Activated T-helper 17 cell treated with anti-CD3 and anti-CD28 coated beads, Interleukin-2, amount 50 U/mL, for 72 hours (primary cell): ENCODE data around the gene VEGFA. TPM values are rescaled to one million over a fixed set of nuclear protein-coding genes. Genes with fewer than 3 reads are reported as not detected.

Source experiments
- ATAC-seq: fragments of 150-1000 bp; cut with Tn5 transposase; replicated peaks from 2 replicates; pipeline ENCODE4 v1.10.0; 2021; ENCODE audit warnings: mild to moderate bottlenecking, moderate library complexity
- H3K27ac Mint-ChIP-seq: one replicate; pipeline ENCODE4 v1.8.0; 2022; ENCODE audit warnings: mixed read lengths
- H3K27me3 Mint-ChIP-seq: one replicate; pipeline ENCODE4 v1.8.0; 2022; ENCODE audit warnings: mixed read lengths
- H3K36me3 Mint-ChIP-seq: one replicate; pipeline ENCODE4 v1.8.0; 2022; ENCODE audit warnings: low read depth, mild to moderate bottlenecking, mixed read lengths
- H3K4me1 Mint-ChIP-seq: one replicate; pipeline ENCODE4 v1.8.0; 2022; ENCODE audit warnings: mixed read lengths
- H3K4me3 Mint-ChIP-seq: one replicate; pipeline ENCODE4 v1.8.0; 2022; ENCODE audit warnings: mild to moderate bottlenecking, mixed read lengths
- H3K9me3 Mint-ChIP-seq: one replicate; pipeline ENCODE4 v1.8.0; 2022; ENCODE audit warnings: mixed read lengths
- total RNA-seq, 2 donors: library from RNA; stranded (reverse); gene quantifications; one replicate each; pipeline ENCODE4 v1.2.3, GENCODE V29; 2022

VEGFA gene
- total RNA-seq, 2 donors from 2014 or later: 48.7 to 142 TPM

DNA sequence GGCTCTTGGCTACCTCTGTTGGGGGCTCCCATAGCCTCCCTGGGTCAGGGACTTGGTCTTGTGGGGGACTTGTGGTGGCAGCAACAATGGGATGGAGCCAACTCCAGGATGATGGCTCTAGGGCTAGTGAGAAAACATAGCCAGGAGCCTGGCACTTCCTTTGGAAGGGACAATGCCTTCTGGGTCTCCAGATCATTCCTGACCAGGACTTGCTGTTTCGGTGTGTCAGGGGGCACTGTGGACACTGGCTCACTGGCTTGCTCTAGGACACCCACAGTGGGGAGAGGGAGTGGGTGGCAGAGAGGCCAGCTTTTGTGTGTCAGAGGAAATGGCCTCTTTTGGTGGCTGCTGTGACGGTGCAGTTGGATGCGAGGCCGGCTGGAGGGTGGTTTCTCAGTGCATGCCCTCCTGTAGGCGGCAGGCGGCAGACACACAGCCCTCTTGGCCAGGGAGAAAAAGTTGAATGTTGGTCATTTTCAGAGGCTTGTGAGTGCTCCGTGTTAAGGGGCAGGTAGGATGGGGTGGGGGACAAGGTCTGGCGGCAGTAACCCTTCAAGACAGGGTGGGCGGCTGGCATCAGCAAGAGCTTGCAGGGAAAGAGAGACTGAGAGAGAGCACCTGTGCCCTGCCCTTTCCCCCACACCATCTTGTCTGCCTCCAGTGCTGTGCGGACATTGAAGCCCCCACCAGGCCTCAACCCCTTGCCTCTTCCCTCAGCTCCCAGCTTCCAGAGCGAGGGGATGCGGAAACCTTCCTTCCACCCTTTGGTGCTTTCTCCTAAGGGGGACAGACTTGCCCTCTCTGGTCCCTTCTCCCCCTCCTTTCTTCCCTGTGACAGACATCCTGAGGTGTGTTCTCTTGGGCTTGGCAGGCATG is 9.2 kb downstream of the VEGFA start:
- H3K27ac Mint-ChIP-seq: no peak overlapping the region
- no peak overlapping the region for H3K4me3 Mint-ChIP-seq
- H3K27me3 Mint-ChIP-seq: no peaks in the 10 kb centered on the region
- H3K9me3 Mint-ChIP-seq: no peaks in the 10 kb centered on the region
- H3K4me1 Mint-ChIP-seq: peaks cover 8% of the 10 kb centered on the region
- H3K36me3 Mint-ChIP-seq: peaks cover 97% of the 10 kb centered on the region
- no peak for ATAC-seq

DNA sequence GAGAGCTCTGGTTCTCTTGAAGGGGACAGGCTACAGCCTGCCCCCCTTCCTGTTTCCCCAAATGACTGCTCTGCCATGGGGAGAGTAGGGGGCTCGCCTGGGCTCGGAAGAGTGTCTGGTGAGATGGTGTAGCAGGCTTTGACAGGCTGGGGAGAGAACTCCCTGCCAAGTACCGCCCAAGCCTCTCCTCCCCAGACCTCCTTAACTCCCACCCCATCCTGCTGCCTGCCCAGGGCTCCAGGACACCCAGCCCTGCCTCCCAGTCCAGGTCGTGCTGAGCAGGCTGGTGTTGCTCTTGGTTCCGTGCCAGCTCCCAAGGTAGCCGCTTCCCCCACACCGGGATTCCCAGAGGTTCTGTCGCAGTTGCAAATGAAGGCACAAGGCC is 9.8 kb downstream of the VEGFA start:
- H3K4me3 Mint-ChIP-seq: no peak overlapping the region
- H3K36me3 Mint-ChIP-seq: peaks cover 97% of the 10 kb centered on the region
- no peaks in the 10 kb centered on the region for H3K27me3 Mint-ChIP-seq
- ATAC-seq: no peak
- no peaks in the 10 kb centered on the region for H3K9me3 Mint-ChIP-seq
- H3K27ac Mint-ChIP-seq: no peak overlapping the region
- H3K4me1 Mint-ChIP-seq: peaks cover 8% of the 10 kb centered on the region

DNA sequence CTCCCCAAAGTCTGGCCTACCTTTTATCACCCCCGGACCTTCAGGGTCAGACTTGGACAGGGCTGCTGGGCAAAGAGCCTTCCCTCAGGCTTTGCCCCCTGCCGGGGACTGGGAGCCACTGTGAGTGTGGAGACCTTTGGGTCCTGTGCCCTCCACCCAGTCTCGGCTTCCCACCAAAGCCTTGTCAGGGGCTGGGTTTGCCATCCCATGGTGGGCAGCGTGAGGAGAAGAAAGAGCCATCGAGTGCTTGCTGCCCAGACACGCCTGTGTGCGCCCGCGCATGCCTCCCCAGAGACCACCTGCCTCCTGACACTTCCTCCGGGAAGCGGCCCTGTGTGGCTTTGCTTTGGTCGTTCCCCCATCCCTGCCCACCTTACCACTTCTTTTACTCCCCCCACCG is 10.3 kb downstream of the VEGFA start:
- H3K36me3 Mint-ChIP-seq: peaks cover 97% of the 10 kb centered on the region

DNA sequence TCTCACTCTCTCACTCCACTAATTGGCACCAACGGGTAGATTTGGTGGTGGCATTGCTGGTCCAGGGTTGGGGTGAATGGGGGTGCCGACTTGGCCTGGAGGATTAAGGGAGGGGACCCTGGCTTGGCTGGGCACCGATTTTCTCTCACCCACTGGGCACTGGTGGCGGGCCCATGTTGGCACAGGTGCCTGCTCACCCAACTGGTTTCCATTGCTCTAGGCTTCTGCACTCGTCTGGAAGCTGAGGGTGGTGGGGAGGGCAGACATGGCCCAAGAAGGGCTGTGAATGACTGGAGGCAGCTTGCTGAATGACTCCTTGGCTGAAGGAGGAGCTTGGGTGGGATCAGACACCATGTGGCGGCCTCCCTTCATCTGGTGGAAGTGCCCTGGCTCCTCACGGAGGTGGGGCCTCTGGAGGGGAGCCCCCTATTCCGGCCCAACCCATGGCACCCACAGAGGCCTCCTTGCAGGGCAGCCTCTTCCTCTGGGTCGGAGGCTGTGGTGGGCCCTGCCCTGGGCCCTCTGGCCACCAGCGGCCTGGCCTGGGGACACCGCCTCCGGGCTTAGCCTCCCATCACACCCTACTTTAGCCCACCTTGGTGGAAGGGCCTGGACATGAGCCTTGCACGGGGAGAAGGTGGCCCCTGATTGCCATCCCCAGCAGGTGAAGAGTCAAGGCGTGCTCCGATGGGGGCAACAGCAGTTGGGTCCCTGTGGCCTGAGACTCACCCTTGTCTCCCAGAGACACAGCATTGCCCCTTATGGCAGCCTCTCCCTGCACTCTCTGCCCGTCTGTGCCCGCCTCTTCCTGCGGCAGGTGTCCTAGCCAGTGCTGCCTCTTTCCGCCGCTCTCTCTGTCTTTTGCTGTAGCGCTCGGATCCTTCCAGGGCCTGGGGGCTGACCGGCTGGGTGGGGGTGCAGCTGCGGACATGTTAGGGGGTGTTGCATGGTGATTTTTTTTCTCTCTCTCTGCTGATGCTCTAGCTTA is 11.2 kb downstream of the VEGFA start:
- Mint-ChIP-seq H3K36me3 (peaks cover 100% of the 10 kb centered on the region), H3K27me3 (no peaks in the 10 kb centered on the region), H3K9me3 (no peaks in the 10 kb centered on the region), H3K4me1 (peaks cover 8% of the 10 kb centered on the region), H3K27ac (no peak overlapping the region), H3K4me3 (no peak overlapping the region)
- ATAC-seq: no peak

More for the DNA sequence above, 10.3 kb downstream of the VEGFA start:
- peaks cover 8% of the 10 kb centered on the region for H3K4me1 Mint-ChIP-seq
- no peaks in the 10 kb centered on the region for H3K9me3 Mint-ChIP-seq
- H3K27ac Mint-ChIP-seq: no peak overlapping the region
- H3K27me3 Mint-ChIP-seq: no peaks in the 10 kb centered on the region
- ATAC-seq: no peak
- no peak overlapping the region for H3K4me3 Mint-ChIP-seq

- Mint-ChIP-seq H3K9me3 (no peaks in the 10 kb centered on the region), H3K27ac (no peak overlapping the region), H3K4me1 (peaks cover 2% of the 10 kb centered on the region), H3K27me3 (no peaks in the 10 kb centered on the region), H3K4me3 (no peak overlapping the region), H3K36me3 (peaks cover 94% of the 10 kb centered on the region)
- ATAC-seq: no peak
These were observed 12.1 kb downstream of the VEGFA start for GRCh38 chr6:43781941-43782704.

- peaks cover 86% of the 10 kb centered on the region for H3K36me3 Mint-ChIP-seq
- no peak for ATAC-seq
These were observed 12.9 kb downstream of the VEGFA start for GRCh38 chr6:43782764-43783513.

GRCh38 chr6:43784049-43784855 is 14.2 kb downstream of the VEGFA start:
- no peak overlapping the region for H3K4me3 Mint-ChIP-seq
- H3K36me3 Mint-ChIP-seq: peaks cover 73% of the 10 kb centered on the region
- H3K27ac Mint-ChIP-seq: no peak overlapping the region
- no peaks in the 10 kb centered on the region for H3K27me3 Mint-ChIP-seq
- ATAC-seq: no peak
- H3K9me3 Mint-ChIP-seq: no peaks in the 10 kb centered on the region
- H3K4me1 Mint-ChIP-seq: no peaks in the 10 kb centered on the region

More at GRCh38 chr6:43782764-43783513, 12.9 kb downstream of the VEGFA start:
- Mint-ChIP-seq H3K4me1 (no peaks in the 10 kb centered on the region), H3K9me3 (no peaks in the 10 kb centered on the region), H3K27ac (no peak overlapping the region), H3K27me3 (no peaks in the 10 kb centered on the region), H3K4me3 (no peak overlapping the region)

DNA sequence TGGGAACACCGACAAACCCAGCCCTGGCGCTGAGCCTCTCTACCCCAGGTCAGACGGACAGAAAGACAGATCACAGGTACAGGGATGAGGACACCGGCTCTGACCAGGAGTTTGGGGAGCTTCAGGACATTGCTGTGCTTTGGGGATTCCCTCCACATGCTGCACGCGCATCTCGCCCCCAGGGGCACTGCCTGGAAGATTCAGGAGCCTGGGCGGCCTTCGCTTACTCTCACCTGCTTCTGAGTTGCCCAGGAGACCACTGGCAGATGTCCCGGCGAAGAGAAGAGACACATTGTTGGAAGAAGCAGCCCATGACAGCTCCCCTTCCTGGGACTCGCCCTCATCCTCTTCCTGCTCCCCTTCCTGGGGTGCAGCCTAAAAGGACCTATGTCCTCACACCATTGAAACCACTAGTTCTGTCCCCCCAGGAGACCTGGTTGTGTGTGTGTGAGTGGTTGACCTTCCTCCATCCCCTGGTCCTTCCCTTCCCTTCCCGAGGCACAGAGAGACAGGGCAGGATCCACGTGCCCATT is 15.3 kb downstream of the VEGFA start:
- Mint-ChIP-seq H3K36me3 (peaks cover 63% of the 10 kb centered on the region), H3K27me3 (no peaks in the 10 kb centered on the region), H3K9me3 (no peaks in the 10 kb centered on the region), H3K27ac (no peak overlapping the region), H3K4me1 (no peaks in the 10 kb centered on the region), H3K4me3 (no peak overlapping the region)
- no peak for ATAC-seq

- no peak overlapping the region for H3K4me3 Mint-ChIP-seq
- no peak overlapping the region for H3K27ac Mint-ChIP-seq
- H3K4me1 Mint-ChIP-seq: no peaks in the 10 kb centered on the region
- ATAC-seq: no peak
- H3K9me3 Mint-ChIP-seq: no peaks in the 10 kb centered on the region
- H3K36me3 Mint-ChIP-seq: peaks cover 57% of the 10 kb centered on the region
- H3K27me3 Mint-ChIP-seq: no peaks in the 10 kb centered on the region
These were observed 15.9 kb downstream of the VEGFA start for GRCh38 chr6:43785904-43786303.

GRCh38 chr6:43786664-43787329 is 16.8 kb downstream of the VEGFA start:
- Mint-ChIP-seq H3K9me3 (no peaks in the 10 kb centered on the region), H3K4me3 (no peak overlapping the region), H3K36me3 (peaks cover 48% of the 10 kb centered on the region), H3K27me3 (no peaks in the 10 kb centered on the region), H3K27ac (no peak overlapping the region), H3K4me1 (no peaks in the 10 kb centered on the region)
- ATAC-seq: no peak

DNA sequence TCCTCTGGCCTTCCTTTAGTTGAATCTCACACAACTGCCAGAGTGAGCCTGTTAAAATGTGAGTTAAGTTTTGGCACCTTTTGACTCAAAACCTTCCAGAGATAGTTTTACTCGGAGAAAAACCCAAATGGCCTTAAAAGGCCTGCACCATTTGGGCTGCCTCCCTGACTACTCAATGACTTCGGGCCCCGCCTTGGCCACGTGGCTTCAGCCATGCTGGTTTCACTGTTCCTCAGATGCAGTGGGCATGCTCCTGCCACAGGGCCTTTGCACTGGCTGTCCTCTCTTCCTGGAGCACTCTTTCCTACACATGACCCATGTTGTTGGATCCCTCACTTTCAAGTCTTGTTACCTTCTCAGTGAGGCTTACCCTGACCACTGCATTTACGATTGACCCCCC is 18.3 kb downstream of the VEGFA start:
- no peaks in the 10 kb centered on the region for H3K4me1 Mint-ChIP-seq

DNA sequence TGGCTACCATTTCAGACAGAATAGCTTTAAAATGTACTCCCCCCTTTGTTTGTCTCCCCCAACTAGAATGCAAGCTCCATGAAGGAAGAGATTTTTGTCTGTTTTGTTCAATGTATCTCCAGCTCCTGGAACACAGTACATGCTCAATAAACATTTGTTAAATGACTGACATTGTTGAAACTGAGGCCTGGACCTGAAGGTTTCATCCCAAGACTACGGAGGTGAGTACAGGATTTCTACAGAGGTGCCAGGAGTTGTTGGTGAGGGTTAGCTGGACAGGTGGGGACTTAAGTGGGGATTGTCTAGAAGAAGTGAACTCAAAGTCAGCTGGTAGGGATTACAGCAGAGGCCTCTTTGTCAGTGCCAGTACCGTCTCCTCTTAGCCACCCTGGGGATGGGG is 19.4 kb downstream of the VEGFA start:
- Mint-ChIP-seq H3K4me3 (no peak overlapping the region), H3K9me3 (no peaks in the 10 kb centered on the region), H3K36me3 (peaks cover 21% of the 10 kb centered on the region), H3K4me1 (no peaks in the 10 kb centered on the region), H3K27me3 (no peaks in the 10 kb centered on the region), H3K27ac (no peak overlapping the region)
- no peak for ATAC-seq

More for the DNA sequence above, 18.3 kb downstream of the VEGFA start:
- no peaks in the 10 kb centered on the region for H3K9me3 Mint-ChIP-seq
- ATAC-seq: no peak
- no peak overlapping the region for H3K27ac Mint-ChIP-seq
- no peak overlapping the region for H3K4me3 Mint-ChIP-seq
- H3K27me3 Mint-ChIP-seq: no peaks in the 10 kb centered on the region
- peaks cover 33% of the 10 kb centered on the region for H3K36me3 Mint-ChIP-seq
